ENCODE measurements around the gene BLOC1S3. TPM values are rescaled to one million over a fixed set of nuclear protein-coding genes. Genes with fewer than 3 reads are reported as not detected.

Gene BLOC1S3
- total and polyA plus RNA-seq, 7 experiments from 2014 or later: 6.9 to 24.9 (median 15.4) TPM

DNA sequence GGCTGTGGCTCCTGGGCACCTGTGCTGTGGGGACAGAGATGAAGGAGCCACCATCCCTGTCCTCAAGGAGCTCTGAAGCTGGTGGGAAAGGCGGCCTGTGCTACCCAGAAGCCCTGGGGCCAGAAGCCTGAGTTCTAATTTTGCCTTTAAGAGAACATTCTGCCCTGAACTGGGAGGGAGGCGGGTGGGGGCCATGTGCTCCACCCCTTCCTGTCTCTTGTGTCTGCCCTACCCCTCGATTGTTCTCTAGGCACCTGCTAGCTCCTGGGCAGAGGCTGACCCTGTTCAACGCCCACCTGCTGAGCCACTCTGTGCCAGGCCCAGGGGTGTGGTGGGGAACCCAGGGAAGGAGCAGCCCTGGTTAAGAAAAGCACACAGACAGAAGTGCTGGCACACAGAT is 6.4 kb upstream of the BLOC1S3 start:
- ChIA-PET POLR2A (interaction anchor here (0.8 to 1.5 kb wide), 4 partner anchors 19 to 92 kb away, joined by 3 read pairs; no protein-coding TSS in a partner anchor), CTCF (interaction anchor here (1.5 kb wide), 1 partner anchor 46 kb away, joined by 5 read pairs; no protein-coding TSS in a partner anchor)
- peak overlapping the region in 9 of 10 donors; percentile 57 to 94 (median 67) for H3K4me3 Mint-ChIP-seq
- peak overlapping the region; percentile 62 to 96 (median 85) for H3K27ac Mint-ChIP-seq
- peaks cover 0 to 6% (median 0%) of the 10 kb centered on the region in 3 experiments for H3K36me3 ChIP-seq (ENCODE audit: control insufficient read depth in 2 of 3, insufficient read depth in 3 of 3, low read length in 3 of 3)
- intact Hi-C loops (cut with micrococcal nuclease): loop anchor here in 1 of 2 donors (10.0 kb wide), 1 partner anchor 523 kb away; the partner anchor contains the start of genes QPCTL and SNRPD2
- DNase-seq: peak in 6 of 9 donors; percentile 28 to 39 (median 29)
- H3K4me3 ChIP-seq (ENCODE audit: low read length): peak overlapping the region; percentile 3
- no peaks in the 10 kb centered on the region for H3K27me3 ChIP-seq (ENCODE audit: control insufficient read depth in 2 of 2, insufficient read depth in 2 of 2, low read length in 2 of 2)
- H3K36me3 Mint-ChIP-seq: peaks cover 0 to 3% (median 2%) of the 10 kb centered on the region in 5 donors
- peaks cover 12 to 57% (median 45%) of the 10 kb centered on the region in 7 donors for H3K4me1 Mint-ChIP-seq
- H3K27me3 Mint-ChIP-seq: no peaks in the 10 kb centered on the region
- H3K9me3 Mint-ChIP-seq: peaks cover 0 to 2% (median 0%) of the 10 kb centered on the region in 11 donors
- no peaks in the 10 kb centered on the region for H3K9me3 ChIP-seq (ENCODE audit: control insufficient read depth in 2 of 3, low read length in 3 of 3)
- H3K27ac ChIP-seq (ENCODE audit: low read depth, low read length): peak overlapping the region; percentile 61
- H3K4me1 ChIP-seq (ENCODE audit: control insufficient read depth in 2 of 2, insufficient read depth in 2 of 2, low read length in 2 of 2): peaks cover 31 to 46% of the 10 kb centered on the region in 2 donors
- peak; percentile 59 for ATAC-seq

DNA sequence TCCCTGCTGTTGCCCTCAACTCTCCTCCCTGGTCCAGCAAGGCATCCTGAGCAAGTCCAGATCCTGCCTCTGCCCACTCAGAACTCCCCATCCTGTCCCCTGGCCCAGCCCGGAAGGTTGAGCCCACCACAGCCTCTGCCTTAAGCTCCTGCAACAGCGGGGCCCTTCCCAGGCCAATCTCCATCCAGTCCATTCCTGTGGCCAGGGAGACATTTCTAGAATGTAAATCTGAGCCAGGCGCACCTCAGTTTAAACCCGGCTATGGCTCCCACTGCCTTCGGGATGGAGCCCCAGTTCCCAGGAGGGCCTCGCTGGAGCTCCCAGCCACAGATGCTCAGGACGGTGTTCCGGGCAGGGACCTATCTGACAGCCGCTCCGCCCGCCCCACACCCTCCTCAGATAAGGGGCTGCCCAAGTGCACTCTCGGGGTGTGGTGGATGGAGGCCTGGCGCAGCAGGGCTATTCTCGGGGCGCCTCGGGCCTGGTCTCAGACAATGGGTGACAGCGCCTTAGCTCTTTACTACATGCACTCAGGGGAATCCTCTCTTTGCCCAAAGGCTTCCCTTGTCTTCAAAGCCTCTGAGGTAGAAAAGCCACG is 5.9 kb upstream of the BLOC1S3 start:
- peaks cover 0 to 2% (median 0%) of the 10 kb centered on the region in 11 donors for H3K9me3 Mint-ChIP-seq
- no peak for DNase-seq
- no peak for ATAC-seq
- ChIA-PET CTCF (no interaction called here), POLR2A (no interaction called here)
- H3K9me3 ChIP-seq (ENCODE audit: control insufficient read depth in 2 of 3, low read length in 3 of 3): no peaks in the 10 kb centered on the region
- no peaks in the 10 kb centered on the region for H3K27me3 ChIP-seq (ENCODE audit: control insufficient read depth in 2 of 2, insufficient read depth in 2 of 2, low read length in 2 of 2)
- H3K27me3 Mint-ChIP-seq: no peaks in the 10 kb centered on the region
- peaks cover 34 to 50% of the 10 kb centered on the region in 2 donors for H3K4me1 ChIP-seq (ENCODE audit: control insufficient read depth in 2 of 2, insufficient read depth in 2 of 2, low read length in 2 of 2)
- peak overlapping the region in 8 of 10 donors; percentile 57 to 94 (median 68) for H3K4me3 Mint-ChIP-seq
- peaks cover 12 to 62% (median 46%) of the 10 kb centered on the region in 7 donors for H3K4me1 Mint-ChIP-seq
- peaks cover 0 to 3% (median 2%) of the 10 kb centered on the region in 5 donors for H3K36me3 Mint-ChIP-seq
- peak overlapping the region; percentile 20 to 96 (median 85) for H3K27ac Mint-ChIP-seq
- peak overlapping the region; percentile 3 for H3K4me3 ChIP-seq (ENCODE audit: low read length)
- intact Hi-C loops (cut with micrococcal nuclease): loop anchor here in 1 of 2 donors (10.0 kb wide), 1 partner anchor 522 kb away; the partner anchor contains the start of genes QPCTL and SNRPD2
- H3K27ac ChIP-seq (ENCODE audit: low read depth, low read length): peak overlapping the region; percentile 61
- peaks cover 0 to 6% (median 0%) of the 10 kb centered on the region in 3 experiments for H3K36me3 ChIP-seq (ENCODE audit: control insufficient read depth in 2 of 3, insufficient read depth in 3 of 3, low read length in 3 of 3)

DNA sequence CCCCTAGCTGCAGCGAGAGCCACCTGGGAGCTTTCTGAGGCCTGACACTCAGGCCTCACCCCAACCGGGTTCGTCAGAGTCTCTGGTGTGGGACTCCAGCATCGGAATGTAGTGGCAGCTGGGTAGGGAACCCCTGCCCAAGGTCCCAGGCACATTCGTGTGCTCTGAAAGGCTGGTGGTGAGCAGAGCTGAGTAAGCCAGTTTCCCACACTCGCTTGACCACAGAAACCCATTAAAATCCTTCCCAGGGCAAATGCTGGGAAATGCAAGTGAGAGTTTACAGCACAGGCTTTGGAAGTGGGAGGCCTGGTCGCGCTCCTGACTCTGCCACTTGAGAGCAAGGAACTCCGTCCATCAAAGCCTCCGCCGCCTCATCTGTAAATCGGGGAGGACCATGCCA is 4.8 kb upstream of the BLOC1S3 start:
- ChIA-PET POLR2A (no interaction called here), CTCF (no interaction called here)
- peak overlapping the region in 4 of 10 donors; percentile 6 to 67 (median 28) for H3K4me3 Mint-ChIP-seq
- Histone ChIP-seq H3K27ac (ENCODE audit: low read depth, low read length) (peak overlapping the region; percentile 46), H3K9me3 (ENCODE audit: control insufficient read depth in 2 of 3, low read length in 3 of 3) (no peaks in the 10 kb centered on the region), H3K4me3 (ENCODE audit: low read length) (no peak overlapping the region), H3K36me3 (ENCODE audit: control insufficient read depth in 2 of 3, insufficient read depth in 3 of 3, low read length in 3 of 3) (peaks cover 0 to under 1% (median 0%) of the 10 kb centered on the region in 3 experiments), H3K27me3 (ENCODE audit: control insufficient read depth in 2 of 2, insufficient read depth in 2 of 2, low read length in 2 of 2) (no peaks in the 10 kb centered on the region), H3K4me1 (ENCODE audit: control insufficient read depth in 2 of 2, insufficient read depth in 2 of 2, low read length in 2 of 2) (peaks cover 34 to 50% of the 10 kb centered on the region in 2 donors)
- intact Hi-C loops (cut with micrococcal nuclease): loop anchor here in 1 of 2 donors (10.0 kb wide), 1 partner anchor 521 kb away; the partner anchor contains the start of genes QPCTL and SNRPD2
- peak overlapping the region in 8 of 9 donors; percentile 9 to 96 (median 72) for H3K27ac Mint-ChIP-seq
- no peak for DNase-seq
- H3K4me1 Mint-ChIP-seq: peaks cover 12 to 67% (median 48%) of the 10 kb centered on the region in 7 donors
- ATAC-seq: no peak
- peaks cover 0 to 4% (median 3%) of the 10 kb centered on the region in 5 donors for H3K36me3 Mint-ChIP-seq
- peaks cover 0 to 2% (median 0%) of the 10 kb centered on the region in 11 donors for H3K9me3 Mint-ChIP-seq
- no peaks in the 10 kb centered on the region for H3K27me3 Mint-ChIP-seq

GRCh38 chr19:45175515-45176345 is 2.9 kb upstream of the BLOC1S3 start:
- Histone ChIP-seq H3K36me3 (ENCODE audit: control insufficient read depth in 2 of 3, insufficient read depth in 3 of 3, low read length in 3 of 3) (no peaks in the 10 kb centered on the region), H3K4me3 (ENCODE audit: low read length) (no peak overlapping the region), H3K27me3 (ENCODE audit: control insufficient read depth in 2 of 2, insufficient read depth in 2 of 2, low read length in 2 of 2) (no peaks in the 10 kb centered on the region), H3K4me1 (ENCODE audit: control insufficient read depth in 2 of 2, insufficient read depth in 2 of 2, low read length in 2 of 2) (peaks cover 34 to 48% of the 10 kb centered on the region in 2 donors), H3K9me3 (ENCODE audit: control insufficient read depth in 2 of 3, low read length in 3 of 3) (no peaks in the 10 kb centered on the region), H3K27ac (ENCODE audit: low read depth, low read length) (no peak overlapping the region)
- H3K27me3 Mint-ChIP-seq: no peaks in the 10 kb centered on the region
- peaks cover 0 to 4% (median 3%) of the 10 kb centered on the region in 5 donors for H3K36me3 Mint-ChIP-seq
- peaks cover 0 to 2% (median 0%) of the 10 kb centered on the region in 11 donors for H3K9me3 Mint-ChIP-seq
- DNase-seq (no peak), ATAC-seq (no peak)
- intact Hi-C loops (cut with micrococcal nuclease): loop anchor here (5.0 to 10.0 kb wide), 4 partner anchors 98 to 712 kb away; partner anchors contain the start of genes GEMIN7 (in 1 of the 2), IRF2BP1 (in 1 of the 2), QPCTL (in 1 of the 2) and SNRPD2 (in 1 of the 2)
- H3K4me1 Mint-ChIP-seq: peaks cover 10 to 67% (median 50%) of the 10 kb centered on the region in 7 donors
- H3K27ac Mint-ChIP-seq: peak overlapping the region in 8 of 9 donors; percentile 1 to 86 (median 50)
- ChIA-PET CTCF (no interaction called here), POLR2A (interaction anchor here (0.7 to 1.0 kb wide), 2 partner anchors 8 to 304 kb away, joined by 3 read pairs; no protein-coding TSS in a partner anchor)
- peak overlapping the region in 9 of 10 donors; percentile 15 to 80 (median 33) for H3K4me3 Mint-ChIP-seq

- peaks cover 24 to 39% of the 10 kb centered on the region in 2 donors for H3K4me1 ChIP-seq (ENCODE audit: control insufficient read depth in 2 of 2, insufficient read depth in 2 of 2, low read length in 2 of 2)
- intact Hi-C loops (cut with micrococcal nuclease): loop anchor here (1.0 to 10.0 kb wide), 23 partner anchors 25 to 709 kb away; partner anchors contain the start of genes CLPTM1 (in 2 of the 2), GEMIN7 (in 2 of the 2), MARK4 (in 2 of the 2) and OPA3 (in 2 of the 2)
- H3K9me3 ChIP-seq (ENCODE audit: control insufficient read depth in 2 of 3, low read length in 3 of 3): no peaks in the 10 kb centered on the region
- H3K36me3 ChIP-seq (ENCODE audit: control insufficient read depth in 2 of 3, insufficient read depth in 3 of 3, low read length in 3 of 3): peaks cover 0 to 10% (median 4%) of the 10 kb centered on the region in 3 experiments
- DNase-seq (no peak), ATAC-seq (peak; percentile 3)
- no peaks in the 10 kb centered on the region for H3K27me3 Mint-ChIP-seq
- peaks cover 9 to 64% (median 50%) of the 10 kb centered on the region in 7 donors for H3K4me1 Mint-ChIP-seq
- peak within 1 kb of the TSS; percentile 88 for H3K4me3 ChIP-seq (ENCODE audit: low read length)
- peaks cover 0 to 2% (median 0%) of the 10 kb centered on the region in 11 donors for H3K9me3 Mint-ChIP-seq
- CTCF ChIA-PET: interaction anchor here (1.3 to 1.7 kb wide), 3 partner anchors 10 to 86 kb away, joined by 3 to 11 read pairs (median 6); partner anchors contain the start of gene PPP1R37
- peak within 1 kb of the TSS; percentile 88 to 98 (median 94) for H3K27ac Mint-ChIP-seq
- no peaks in the 10 kb centered on the region for H3K27me3 ChIP-seq (ENCODE audit: control insufficient read depth in 2 of 2, insufficient read depth in 2 of 2, low read length in 2 of 2)
- H3K36me3 Mint-ChIP-seq: peaks cover 0 to 12% (median 6%) of the 10 kb centered on the region in 5 donors
- peak within 1 kb of the TSS; percentile 83 for H3K27ac ChIP-seq (ENCODE audit: low read depth, low read length)
- POLR2A ChIA-PET: interaction anchor here (0.8 to 3.5 kb wide), 17 partner anchors 9 to 286 kb away, joined by 3 to 36 read pairs (median 5); partner anchors contain the start of genes CLASRP, GEMIN7, NKPD1 and PPP1R37
- H3K4me3 Mint-ChIP-seq: peak within 1 kb of the TSS; percentile 87 to 99 (median 96)
Observed at GRCh38 chr19:45177817-45178261, 745 bp upstream of the BLOC1S3 start, which contains the start of gene TRAPPC6A. Gene TRAPPC6A (minus strand): TSS chr19:45178237. CDS start chr19:45178218, 19 bp downstream.
